AG04449 (cell line): ENCODE data around the gene GNLY.

Source experiments
- CTCF ChIA-PET: fragments of 350-600 bp; formaldehyde crosslinking; extraction: SDS; loops from one replicate; lab custom pipeline; 2021; ENCODE audit warnings: antibody characterized with exemption; lab: Yijun Ruan, JAX
- POLR2A ChIA-PET: fragments of 400-600, 350-600 bp; formaldehyde crosslinking; extraction: SDS; loops from one replicate; lab custom pipeline; 2020; ENCODE audit warnings: antibody characterized with exemption, inconsistent platforms; lab: Yijun Ruan, JAX
- DNase-seq: peaks from one replicate; pipeline ENCODE4 v3.0.0-alpha.2; 2010; ENCODE audit warnings: low read depth, low spot score
- H3K4me3 ChIP-seq: 2 replicates; pipeline ENCODE4 v1.5.1; 2011; ENCODE audit warnings: low read depth, mild to moderate bottlenecking, control low read depth, low read length
- CTCF ChIP-seq: IDR thresholded peaks from one replicate; pipeline ENCODE4 v1.5.1; 2011; ENCODE audit warnings: mild to moderate bottlenecking, moderate library complexity, low read length, control low read depth, inconsistent platforms; ENCODE audit not compliant: insufficient read depth; ENCODE audit errors: missing control alignments

GNLY gene

GRCh38 chr2:85690932-85691331, 3.2 kb upstream of the GNLY start:
- no peak overlapping the region for H3K4me3 ChIP-seq
- CTCF ChIA-PET, result interaction anchor here (2.3 to 5.0 kb wide), 2 partner anchors 11 to 15 kb away, joined by 21 to 31 read pairs; no protein-coding TSS in a partner anchor
- TF ChIP-seq CTCF, result no peak
- DNase-seq, result no peak
- POLR2A ChIA-PET, result no interaction called here

- no peak overlapping the region for H3K4me3 ChIP-seq
- DNase-seq, result no peak
- ChIA-PET POLR2A (no interaction called here), CTCF (interaction anchor here (2.3 to 5.0 kb wide), 3 partner anchors 12 to 18 kb away, joined by 9 to 31 read pairs (median 21); no protein-coding TSS in a partner anchor)
- TF ChIP-seq CTCF, result no peak
Observed at GRCh38 chr2:85692039-85692645, 2.0 kb upstream of the GNLY start.

- CTCF ChIA-PET, result interaction anchor here (1.1 to 5.0 kb wide), 3 partner anchors 11 to 17 kb away, joined by 3 to 31 read pairs (median 4); no protein-coding TSS in a partner anchor
- TF ChIP-seq CTCF, result no peak
- H3K4me3 ChIP-seq, result no peak overlapping the region
- POLR2A ChIA-PET, result no interaction called here
- no peak for DNase-seq
Observed at GRCh38 chr2:85695121-85695520, 963 bp downstream of the GNLY start.

- H3K4me3 ChIP-seq, result no peak overlapping the region
- CTCF ChIA-PET, result interaction anchor here (1.3 to 4.9 kb wide), 5 partner anchors 11 to 118 kb away, joined by 3 to 47 read pairs (median 6); no protein-coding TSS in a partner anchor
- TF ChIP-seq CTCF, result no peak
- POLR2A ChIA-PET, result no interaction called here
- DNase-seq, result no peak
Observed at GRCh38 chr2:85695691-85696668, 1.8 kb downstream of the GNLY start.

- ChIA-PET CTCF (interaction anchor here (0.8 to 4.9 kb wide), 6 partner anchors 10 to 117 kb away, joined by 3 to 47 read pairs (median 5); no protein-coding TSS in a partner anchor), POLR2A (no interaction called here)
- no peak for TF ChIP-seq CTCF
- no peak for DNase-seq
- no peak overlapping the region for H3K4me3 ChIP-seq
Observed at GRCh38 chr2:85697096-85697495, 2.9 kb downstream of the GNLY start.
